Renal cortex interstitium (tissue), 11 donors: Measurements from ENCODE around the gene TSEN54. TPM values are rescaled to one million over a fixed set of nuclear protein-coding genes. Genes with fewer than 3 reads are reported as not detected.
"Not testable (repeated sequence)": the region's sequence is repeated elsewhere in the genome, so short reads cannot be mapped to it uniquely, and the experiment has no call there.

Experiments used
- DNase-seq, 11 donors: peaks; one replicate each; pipeline ENCODE4 v3.0.0-alpha.2; 2013; ENCODE audit warnings: low read depth in 9 of 11, low spot score in 4 of 11; ENCODE audit errors: extremely low read depth in 1 of 11
- polyA plus RNA-seq, 3 donors: library from polyadenylated mRNA; unstranded; fragments of 120-200 nt; gene quantifications; one replicate each; pipeline ENCODE4 v1.2.1, GENCODE V29; 2013; ENCODE audit not compliant: insufficient read length in 3 of 3

The TSEN54 gene
- polyA plus RNA-seq, 3 donors, result 46.8 to 55.0 (median 47.2) TPM

- DNase-seq, result no peak
Measured at GRCh38 chr17:75511610-75512575, 4.4 kb upstream of the TSEN54 start.

- no peak for DNase-seq
Measured at GRCh38 chr17:75512926-75513640, 3.2 kb upstream of the TSEN54 start.

DNA sequence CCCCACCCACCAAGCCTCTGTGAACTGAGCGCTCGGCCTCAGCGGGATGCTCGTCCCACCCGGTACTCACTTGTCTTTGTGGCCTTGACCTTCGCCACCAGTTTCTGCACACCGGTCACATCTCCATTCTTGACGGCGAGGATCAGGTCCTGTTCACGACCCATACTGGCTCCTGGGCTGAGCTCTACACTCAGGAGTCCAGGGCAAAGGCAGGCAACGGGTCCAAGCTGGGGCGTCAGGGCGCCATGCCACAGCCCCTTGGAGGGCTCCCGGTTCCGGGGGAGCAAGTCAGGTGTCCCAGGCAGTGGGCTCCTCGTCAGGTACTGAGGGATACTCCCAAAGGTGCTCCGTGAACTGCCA lies 2.7 kb upstream of the TSEN54 start:
- DNase-seq, result no peak

DNA sequence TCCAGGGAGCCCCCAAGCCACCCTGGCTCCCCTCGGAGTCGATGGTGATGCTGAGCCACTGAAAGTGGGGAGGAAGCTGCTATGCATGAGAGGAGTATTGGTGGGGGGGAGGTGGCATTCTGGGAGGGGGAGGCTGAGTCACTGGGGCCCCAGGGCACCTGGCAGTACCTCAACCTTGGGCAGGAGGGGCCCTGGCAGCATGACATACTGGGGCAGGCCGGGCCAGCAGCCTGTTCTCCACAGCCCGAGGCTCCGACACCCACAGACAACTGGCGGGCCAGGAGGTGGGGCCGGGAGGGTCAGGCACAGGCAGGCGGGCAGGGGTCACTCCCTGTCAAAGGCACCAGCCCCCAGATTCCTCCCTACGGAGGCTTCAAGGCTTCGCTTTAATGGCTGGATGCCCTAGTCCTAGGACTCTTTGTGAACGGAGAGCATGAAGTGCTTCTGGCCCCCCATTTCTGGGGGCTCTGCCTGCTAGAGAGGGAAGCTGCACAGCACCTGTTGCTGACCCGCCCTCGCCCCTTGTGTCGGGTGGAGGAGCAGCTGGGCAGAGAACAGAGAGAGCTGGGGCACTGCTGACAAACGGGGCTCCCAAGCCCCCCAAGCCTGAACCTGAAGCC lies 1.9 kb upstream of the TSEN54 start:
- no peak for DNase-seq

DNA sequence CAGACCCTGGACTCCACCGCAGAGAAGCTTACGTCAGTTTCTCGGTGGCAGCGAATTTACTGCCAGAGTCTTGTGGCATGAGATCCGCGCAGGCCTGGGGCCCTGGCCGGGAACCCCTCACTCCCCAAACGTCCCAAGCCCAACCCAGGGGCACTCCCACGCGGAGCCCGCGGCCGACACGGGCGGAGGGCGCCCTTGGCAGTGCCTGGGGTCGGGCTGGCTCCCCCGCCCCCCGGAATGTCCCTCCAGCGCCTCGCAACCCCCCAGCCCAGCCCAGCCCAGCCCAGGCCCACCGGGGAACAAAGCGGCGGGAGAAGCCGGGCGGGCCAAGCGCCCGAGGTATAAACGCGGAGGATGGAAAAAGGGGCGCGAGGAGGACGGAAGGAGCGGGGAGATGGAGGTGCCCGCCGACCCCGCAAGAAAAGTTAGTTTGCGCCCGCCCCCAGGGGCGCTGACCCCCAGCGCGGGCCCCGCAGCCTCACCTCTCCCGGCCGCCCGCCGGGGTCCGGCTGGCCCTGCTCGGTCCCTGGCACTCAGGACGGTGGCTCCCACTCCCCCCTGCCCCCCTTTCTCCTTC lies 1.3 kb upstream of the TSEN54 start:
- DNase-seq, result no peak

DNA sequence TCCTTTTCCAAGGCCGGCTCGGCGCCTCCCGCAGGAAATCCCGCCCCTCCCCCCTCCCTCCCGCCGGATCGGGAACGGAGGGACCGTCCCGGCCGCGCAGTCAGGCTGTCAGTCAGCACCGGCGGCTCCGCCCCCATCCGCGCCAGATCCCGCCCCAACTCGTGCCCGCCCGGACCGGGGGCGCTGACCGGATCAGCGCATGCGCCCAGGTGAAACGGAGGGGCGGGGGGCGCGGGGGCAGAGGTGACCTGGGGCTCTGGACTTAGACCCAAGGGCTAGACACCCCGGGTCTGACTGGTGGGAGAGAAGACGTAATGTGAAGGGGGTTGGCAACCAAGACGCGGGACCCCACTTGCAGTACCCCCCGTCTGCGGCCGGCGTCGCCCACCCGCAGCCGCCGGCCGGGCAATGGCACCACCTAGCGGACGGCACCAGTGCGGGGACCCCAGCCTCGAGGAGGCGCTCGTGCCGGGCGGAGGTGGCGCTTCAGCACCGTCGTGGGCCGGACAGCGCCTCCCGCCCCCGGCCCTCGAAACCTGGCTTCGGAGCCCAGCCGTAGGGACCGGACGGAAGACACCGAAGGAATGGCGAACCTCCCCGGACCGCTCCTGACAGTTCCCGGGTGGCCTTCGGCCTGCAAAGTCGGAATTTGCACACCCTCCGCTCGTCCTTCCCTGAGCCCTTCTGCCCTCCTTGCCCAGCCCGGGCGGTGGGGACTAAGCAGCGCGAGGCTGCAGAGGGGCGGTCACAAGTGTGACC lies 653 bp upstream of the TSEN54 start, which contains the start of gene CASKIN2:
CASKIN2 (minus strand) TSS at position 42 of the 759 bp plus-strand sequence. CDS start 1,733 bp downstream, outside the sequence.
- peak; percentile 81 to 94 (median 92) for DNase-seq

- DNase-seq, result no peak
Measured at GRCh38 chr17:75516619-75517296, 430 bp downstream of the TSEN54 start.

GRCh38 chr17:75517297-75517865 lies 1.1 kb downstream of the TSEN54 start:
- no peak for DNase-seq

- DNase-seq, result no peak
Measured at GRCh38 chr17:75518201-75518600, 1.9 kb downstream of the TSEN54 start.

DNA sequence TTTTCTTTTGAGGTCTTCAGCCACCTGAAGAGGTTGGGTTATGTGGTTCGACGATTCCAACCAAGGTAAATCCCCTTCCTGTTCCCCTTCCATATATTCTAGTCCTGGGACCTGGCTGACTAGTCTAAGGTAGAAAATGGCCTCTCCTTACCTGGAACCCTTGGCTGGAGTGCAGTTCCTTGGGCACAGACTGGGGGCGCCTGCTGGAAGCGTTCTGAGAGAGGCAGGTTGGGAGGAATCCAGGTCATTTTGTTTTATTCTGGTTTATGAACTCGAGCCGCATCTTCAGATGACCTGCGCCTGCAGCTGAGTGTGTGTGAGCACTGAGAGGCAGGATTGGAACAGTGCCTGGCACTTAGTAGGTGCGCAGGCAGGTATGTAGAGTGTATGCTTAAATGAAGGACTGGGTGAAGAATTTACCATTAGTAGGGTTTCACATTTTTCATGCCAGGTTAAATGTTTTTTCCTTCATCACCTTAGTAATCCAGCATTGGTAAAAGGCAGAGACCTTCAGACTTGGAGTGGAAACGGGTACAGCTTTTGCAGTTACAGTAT lies 2.7 kb downstream of the TSEN54 start:
- DNase-seq, result no peak

DNA sequence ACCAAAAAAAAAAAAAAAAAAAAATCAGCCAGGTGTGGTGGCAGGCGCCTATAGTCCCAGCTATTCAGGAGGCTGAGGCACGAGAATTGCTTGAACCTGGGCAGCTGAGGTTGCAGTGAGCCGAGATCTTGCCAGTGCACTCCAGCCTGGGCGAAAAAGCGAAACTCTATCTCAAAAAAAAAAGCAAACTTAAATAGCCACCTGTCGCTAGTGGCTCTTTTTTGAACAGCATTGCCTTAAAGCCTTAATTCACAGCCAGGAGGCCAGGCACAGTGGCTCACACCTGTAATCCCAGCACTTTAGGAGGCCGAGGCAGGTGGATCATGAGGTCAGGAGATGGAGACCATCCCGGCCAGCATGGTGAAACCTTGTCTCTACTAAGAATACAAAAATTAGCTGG lies 4.1 kb downstream of the TSEN54 start:
- DNase-seq, result not testable (repeated sequence)

- DNase-seq, result no peak
Measured at GRCh38 chr17:75521290-75521689, 5.0 kb downstream of the TSEN54 start.

DNA sequence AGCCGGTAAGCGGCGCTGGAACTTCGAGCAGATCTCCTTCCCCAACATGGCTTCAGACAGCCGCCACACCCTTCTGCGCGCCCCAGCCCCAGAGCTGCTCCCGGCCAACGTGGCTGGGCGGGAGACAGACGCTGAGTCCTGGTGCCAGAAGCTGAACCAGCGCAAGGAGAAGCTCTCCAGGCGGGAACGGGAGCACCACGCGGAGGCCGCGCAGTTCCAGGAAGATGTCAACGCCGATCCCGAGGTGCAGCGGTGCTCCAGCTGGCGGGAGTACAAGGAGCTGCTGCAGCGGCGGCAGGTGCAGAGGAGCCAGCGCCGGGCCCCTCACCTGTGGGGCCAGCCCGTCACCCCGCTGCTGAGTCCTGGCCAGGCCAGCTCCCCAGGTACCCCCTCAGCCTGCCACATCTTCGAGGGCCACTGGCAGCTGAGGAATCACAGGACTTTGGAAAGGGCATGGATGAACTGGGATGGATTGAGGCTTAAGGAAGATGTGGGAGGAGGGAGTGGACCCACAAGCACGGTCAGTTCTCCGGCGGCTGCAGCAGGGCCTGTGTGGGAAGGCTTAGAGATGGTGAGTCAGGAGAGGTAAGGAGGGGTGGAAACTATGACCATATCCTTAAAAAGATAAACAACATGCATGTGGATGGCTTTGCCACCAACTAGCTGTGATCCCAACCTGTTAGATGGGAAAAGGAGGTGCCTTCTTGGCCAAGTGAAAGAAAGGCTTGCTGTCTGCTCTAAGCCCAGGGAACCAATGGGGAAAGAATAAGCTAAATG lies 5.8 kb downstream of the TSEN54 start:
- DNase-seq, result no peak

GRCh38 chr17:75523647-75524046 lies 7.3 kb downstream of the TSEN54 start:
- DNase-seq, result no peak

DNA sequence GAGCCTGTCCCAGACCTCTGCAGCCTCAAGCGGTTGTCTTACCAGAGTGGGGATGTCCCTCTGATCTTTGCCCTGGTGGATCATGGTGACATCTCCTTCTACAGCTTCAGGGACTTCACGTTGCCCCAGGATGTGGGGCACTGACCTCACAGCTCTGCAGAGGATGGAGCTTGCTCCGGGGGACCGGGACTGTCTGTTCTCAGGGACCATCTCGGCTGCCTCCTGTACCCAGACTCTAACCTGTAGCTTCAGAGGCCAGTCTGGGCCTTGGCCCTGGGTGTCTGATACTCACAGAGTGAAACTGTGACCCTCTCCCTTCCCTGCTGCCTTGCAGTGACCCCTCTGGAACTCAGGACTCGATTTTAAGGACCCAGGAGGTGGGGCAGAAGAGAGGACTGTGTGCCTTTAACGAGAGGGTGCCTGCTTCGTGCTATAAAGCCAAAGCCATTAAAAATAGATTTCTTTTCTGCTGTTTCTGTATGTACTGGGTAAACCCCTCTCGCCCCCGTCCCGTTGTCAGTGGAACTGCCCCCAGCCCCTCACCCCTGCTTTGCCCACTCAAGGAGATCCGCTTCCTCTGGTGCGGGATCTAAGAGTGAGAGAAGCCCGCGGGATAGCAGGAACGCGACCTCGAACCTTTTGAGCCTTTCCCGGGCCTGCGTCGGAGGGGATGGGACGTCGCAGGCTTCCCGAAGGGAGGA lies 8.1 kb downstream of the TSEN54 start:
- DNase-seq, result no peak
